OCI-M2 (cell line): ENCODE data around the gene PLA2G4D.
"Not testable (repeated sequence)": the region's sequence is repeated elsewhere in the genome, so short reads cannot be mapped to it uniquely, and the experiment has no call there.

Experiments
- DNase-seq: peaks from one replicate; lab custom pipeline; 2025; ENCODE audit not compliant: unreplicated experiment; lab: John Stamatoyannopoulos, UW

The PLA2G4D gene

DNA sequence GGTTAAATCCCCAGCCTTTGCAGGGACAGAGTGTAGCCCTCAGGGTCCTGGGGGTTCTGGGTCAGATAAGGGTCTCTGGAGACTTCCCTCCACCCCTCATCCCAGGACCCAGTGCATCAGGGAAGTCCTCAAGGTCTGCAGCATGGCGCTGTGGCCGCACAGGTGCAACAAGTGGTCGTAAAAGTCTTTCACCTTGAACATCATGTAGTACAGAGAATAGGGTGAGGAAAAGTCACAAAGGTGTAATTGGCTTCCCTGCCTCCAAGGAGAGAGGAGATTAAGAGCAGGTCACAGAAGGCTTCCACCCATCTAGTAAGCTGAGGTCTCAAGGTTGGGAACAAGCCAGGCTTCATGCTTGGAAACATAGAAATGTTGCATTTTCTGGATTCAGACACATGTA lies 29.2 kb upstream of the PLA2G4D start:
- no peak for DNase-seq

DNA sequence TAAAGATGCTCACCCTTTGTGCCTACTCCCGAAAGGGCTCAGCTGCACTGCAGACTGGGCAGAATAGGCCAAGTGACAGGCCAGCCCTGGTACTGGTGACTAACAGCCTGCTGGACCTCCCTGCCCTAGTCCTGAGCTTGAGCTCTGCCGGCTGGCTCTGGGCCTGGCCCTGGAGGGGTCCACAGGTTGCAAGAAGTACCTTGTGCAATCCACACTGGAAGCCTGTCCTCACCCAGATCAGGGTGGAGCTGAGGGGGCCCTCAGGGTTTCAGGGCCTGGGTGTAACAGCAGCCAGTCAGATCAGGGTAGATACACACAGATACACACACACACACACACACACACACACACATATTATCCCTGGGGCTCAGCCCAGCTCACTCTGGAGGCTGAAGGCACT lies 27.3 kb upstream of the PLA2G4D start:
- DNase-seq: no peak

DNA sequence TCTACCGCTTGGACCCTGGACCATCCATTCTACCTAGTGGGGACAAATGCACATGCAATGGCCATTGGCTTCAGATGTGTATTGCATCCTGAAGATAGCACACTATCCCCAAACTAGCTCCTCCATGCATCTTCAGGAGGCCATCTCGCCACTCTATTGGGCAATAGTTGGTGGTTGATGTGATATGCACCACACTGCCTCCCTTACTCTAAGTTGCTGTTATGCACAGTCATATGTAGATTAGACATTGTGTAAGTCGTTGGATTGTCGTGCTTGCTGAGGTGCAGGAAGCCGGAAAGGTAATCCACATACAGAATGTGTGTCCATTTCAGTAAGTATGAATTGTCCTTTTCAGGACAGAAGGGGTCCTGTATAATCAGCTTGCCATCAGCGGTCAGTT lies 26.7 kb upstream of the PLA2G4D start:
- no peak for DNase-seq

DNA sequence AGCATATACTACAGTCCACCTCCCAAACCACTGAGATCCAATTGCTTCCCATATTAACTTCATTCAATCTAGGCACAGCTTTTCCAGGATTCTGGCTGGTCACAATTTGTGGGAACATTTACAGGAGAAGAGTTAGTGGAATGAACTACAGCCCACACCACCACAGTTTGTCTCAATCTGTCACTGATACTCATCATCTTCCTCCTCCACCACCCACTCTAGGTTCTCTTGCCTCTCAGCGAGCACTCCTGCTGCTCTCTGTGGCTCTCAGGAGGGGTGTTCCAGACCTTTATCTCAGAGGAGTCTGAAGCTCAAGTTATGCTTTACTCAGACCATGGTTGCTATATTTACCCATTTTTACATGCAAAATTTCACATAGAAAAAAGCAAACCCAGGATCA lies 25.9 kb upstream of the PLA2G4D start:
- DNase-seq: no peak

DNA sequence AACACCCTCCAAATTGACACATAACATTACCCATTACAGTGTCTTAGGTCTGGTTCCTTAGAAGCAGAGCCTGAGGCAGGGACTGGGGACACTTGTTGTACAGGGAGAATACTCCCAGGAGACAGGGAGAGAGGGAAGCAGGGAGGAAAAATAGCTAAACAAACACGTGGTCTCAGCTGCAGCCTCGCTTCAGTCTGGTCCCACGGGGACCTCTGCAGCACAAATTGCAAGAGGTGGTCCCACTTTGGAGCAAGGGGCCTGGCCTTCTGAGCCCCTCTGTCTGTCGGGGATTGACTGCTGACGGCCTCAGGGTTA lies 25.0 kb upstream of the PLA2G4D start:
- DNase-seq: no peak

DNA sequence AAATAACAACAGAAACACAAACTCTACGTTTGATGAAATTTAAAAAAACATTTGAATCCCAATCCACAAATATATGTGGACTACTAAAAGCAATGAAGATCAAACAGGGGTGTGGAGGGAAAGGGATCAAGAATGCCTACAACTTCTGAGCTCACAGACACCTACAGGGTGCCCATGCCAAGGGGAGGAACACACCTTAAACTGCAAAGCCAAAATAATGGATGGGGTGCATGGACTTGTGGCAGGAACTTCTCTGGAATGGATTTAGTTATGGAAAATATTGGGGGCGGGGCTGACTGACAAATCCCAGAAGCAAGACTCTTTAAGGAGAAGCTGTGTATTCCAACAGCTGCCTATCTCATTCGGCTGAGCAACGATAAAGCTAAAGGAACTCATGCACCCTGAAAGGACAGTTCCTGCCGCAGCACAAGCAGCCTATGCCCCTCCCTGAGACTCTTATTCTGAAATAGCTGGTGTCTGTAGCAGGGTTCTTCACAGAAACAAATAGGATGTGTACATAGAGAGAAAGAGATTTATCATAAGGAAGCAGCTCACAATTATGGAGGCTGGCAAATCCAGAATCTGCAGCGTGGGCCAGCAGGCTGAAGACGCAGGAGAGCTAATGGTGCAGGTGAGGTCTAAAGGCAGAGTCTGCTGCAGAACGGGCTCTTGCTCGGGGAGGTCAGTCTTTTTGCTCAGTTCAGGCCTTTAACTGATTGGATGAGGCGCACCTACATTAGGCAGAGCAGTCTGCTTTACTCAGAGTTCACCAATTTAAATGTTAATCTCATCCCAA lies 24.5 kb upstream of the PLA2G4D start:
- no peak for DNase-seq

DNA sequence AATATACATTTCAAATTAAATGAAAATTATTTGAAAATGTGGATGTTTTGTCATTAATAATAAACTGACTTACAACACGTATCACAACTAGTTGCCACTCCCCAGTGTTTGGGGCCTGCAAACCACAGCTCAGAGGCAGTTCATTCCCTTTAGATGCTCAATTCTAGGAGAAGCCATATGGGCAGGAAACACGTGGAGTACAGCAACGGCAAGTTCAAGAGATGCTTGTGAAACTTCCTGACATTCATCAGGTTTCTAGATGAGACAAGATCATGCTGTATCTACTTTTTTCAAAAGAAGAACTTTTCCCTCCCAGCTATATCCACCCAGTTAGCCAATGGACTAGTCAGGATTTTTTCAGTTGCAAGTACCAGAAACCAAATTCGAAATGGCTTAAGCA lies 17.6 kb upstream of the PLA2G4D start:
- DNase-seq: no peak

DNA sequence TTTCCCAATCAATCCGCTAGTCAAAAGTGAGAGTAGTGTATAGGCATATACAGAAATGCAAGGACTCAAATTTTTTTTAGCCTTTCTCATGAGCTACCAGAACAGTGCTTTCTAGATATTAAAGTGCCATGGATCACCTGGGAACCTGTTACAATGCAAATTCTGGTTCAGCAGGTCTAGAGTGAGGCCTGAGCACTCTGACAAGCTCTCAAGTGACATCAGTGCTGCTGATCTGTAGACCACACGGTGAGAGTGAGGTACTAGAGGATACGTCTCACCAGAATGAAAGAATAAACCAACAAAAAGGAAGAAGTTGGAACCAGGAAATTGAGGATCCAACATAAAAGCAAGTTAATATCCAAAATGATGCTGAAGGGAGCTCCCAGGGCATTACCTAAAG lies 16.0 kb upstream of the PLA2G4D start:
- DNase-seq: no peak

DNA sequence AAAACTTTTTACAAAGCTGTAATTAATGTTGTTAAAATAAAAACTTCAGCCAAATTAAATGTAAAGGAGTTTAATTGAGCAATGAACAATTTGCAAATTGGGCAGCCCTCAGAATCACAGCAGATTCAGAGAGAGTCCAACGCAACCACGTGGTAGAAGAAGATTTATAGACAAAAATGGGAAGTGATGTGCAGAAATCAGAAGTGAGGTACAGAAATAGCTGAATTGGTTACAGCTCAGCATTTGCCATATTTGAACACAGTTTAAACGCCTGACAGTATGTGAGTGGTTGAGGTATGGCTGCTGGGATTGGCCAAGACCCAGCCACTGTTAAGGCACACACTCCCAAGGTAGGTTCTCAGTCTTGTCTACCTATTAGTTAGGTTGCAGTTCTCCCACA lies 14.4 kb upstream of the PLA2G4D start:
- DNase-seq: no peak

DNA sequence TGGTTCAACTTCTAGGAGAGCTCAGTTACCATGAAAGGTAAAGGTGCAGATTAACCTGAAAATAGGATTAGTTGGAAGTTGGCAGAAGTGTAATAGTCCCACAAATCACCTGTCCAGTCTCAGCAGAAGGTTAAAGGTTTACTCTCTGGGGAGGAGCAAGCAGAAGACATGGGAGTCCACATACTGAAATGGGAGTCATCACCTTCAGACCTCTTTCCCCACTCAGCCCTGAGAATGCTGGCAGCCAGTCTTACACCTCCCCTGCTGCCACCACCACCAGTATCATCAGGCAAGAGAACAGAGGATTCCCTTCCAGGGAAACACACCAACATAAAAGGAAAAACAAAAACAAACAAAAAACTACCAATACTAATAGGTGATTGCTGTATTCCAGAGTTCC lies 13.8 kb upstream of the PLA2G4D start:
- DNase-seq: no peak

DNA sequence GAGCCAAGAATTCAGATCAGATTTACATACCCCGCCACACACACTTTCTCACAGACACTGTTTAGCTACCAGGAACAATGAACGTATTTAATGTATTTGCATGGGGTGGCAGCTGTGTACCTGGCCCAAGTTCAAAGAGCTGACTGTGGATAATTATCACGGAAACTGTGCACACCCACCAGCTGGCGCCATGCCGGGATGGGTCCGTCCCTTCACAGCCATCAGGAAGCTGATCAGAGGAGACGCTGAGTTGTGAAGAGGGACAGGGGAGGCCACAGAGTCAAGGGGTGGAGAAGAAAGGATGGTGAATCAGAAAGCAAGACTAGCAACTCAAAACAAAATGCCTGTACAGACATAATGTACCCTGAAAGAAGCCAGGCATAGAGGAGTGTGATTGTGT lies 13.1 kb upstream of the PLA2G4D start:
- no peak for DNase-seq

DNA sequence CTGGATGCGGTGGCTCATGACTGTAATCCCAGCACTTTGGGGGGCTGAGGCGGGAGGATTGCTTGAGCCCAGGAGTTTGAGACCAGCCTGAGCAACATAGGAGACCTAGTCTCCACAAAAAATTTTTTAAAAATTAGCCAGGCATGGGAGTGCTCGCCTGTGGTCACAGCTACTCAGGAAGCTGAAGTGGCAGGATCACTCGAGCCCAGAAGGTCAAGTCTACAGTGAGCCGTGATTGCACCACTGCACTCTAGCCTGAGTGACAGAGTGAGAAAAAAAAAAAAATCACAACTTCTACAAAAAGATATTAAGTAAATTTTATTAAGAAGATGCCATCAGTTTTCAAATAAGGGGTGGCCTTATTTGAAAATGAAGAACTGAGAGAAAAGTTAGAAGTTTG lies 11.9 kb upstream of the PLA2G4D start:
- no peak for DNase-seq

DNA sequence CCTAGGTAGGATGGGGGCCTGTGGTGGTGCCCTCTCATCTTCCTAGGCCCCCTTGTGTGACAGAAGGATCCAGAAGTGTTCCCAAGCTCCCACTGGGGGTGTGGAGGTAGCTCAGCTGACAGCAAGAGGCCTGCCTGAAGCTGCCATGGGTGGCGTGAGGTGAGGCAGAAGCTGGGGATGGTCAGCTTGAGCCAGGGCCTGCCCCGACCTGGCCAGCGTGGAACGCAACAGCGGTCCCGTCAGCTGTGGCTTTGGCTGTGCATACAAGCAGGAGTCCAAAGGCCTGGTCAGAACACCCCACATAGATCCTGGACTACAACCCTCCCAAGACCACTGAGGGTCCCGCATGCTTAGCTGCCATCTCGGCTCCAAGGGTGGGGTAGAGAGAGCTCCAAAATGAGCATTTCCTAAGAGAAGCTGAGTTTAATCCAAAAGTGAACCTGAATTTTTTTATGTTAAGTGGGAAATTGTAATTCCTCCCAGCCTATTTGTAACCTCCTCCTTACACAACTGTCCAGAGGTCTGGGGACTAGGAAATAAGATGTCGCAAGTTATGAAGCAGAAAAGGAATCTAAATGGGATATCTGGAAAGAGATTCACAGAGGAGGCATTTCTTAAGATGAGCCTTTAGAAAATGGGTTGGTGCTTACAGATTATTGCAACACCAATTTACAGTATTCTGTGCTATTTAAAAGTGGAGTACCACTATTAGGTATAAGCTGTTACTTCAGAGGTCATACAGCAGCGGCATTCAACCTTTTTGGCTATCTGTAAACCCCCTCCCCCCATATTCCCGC lies 9.9 kb upstream of the PLA2G4D start:
- no peak for DNase-seq

DNA sequence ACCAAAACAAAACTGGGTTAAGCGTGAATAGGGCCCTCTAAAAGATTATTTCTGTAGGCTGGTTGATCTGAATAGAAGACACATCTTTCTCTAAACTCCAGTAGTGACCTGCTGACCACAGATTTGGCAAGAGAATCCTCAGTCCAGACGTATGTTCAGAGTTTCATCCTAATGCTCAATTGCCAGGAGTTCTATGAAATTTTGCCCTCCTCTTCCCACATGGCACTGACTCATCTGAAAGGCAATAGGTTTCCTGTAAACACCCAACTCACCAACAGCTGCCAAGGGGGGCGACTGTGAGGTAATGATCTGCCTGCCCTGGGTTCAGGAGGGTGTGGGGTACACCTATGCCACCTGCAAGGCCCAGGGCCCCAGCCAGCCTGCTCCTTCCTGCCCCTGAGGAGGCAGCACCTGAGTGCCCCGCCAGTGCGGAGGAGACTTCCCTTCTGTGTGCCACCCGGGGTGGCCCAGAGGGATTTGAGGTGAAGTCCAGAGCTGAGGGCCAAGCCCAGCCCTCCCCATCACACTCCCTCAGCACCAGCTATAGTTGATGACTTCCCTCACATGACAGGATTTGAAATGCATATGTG lies 8.4 kb upstream of the PLA2G4D start:
- DNase-seq: no peak

DNA sequence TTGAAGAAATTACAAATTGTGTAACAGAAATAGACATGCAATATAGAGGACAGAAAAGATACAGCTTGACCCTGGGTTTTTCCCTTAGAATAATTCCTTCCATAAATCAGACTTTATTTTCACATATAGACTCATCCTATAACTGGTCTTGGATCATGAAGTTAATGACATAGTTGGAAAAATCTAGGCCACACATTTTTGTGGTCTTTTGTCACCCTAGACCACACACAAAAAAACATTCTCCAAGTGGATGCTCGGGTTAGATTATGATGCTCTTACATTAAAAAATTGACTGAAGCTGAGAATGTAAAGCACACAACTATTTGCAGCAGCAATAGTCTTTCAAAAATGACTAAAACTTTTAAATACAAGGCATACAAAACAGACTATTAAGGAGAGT lies 7.5 kb upstream of the PLA2G4D start:
- DNase-seq: no peak

DNA sequence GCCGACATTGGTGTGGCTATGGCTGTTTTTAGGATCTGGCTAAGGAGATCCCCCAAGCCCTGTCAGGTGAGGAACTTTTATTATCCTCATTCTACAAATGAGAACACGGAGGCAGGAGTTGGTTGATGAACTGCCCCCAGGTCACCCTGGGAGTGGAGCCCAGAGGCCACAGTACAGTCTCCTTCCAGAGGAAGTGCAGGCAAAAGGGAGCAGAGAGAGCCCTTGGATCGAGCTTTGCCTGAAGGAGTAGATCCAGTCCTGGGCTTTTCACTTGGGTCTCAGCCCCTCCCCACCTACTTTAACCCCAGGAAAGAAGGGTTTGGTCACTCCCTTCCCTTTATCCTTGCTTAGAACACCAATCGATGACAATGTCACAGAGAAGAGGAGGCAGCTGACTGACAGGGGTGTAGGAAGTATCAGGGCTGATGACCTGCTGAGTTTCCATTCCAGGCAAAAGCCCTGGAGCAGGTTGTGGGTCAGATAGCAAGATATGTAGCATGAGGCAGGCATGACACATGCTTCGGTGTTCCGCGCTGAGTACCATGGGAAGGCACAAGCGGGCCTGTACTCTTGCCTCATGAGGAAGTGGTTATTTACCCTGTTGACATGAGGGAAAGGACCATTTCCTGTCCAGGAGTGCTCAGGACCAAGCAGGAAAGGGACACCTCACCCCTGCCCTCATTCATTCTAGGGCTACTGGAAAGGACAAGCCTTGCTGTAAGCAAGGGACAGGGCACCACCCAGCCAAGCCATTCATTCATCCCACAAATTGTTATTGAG lies 5.8 kb upstream of the PLA2G4D start:
- no peak for DNase-seq

DNA sequence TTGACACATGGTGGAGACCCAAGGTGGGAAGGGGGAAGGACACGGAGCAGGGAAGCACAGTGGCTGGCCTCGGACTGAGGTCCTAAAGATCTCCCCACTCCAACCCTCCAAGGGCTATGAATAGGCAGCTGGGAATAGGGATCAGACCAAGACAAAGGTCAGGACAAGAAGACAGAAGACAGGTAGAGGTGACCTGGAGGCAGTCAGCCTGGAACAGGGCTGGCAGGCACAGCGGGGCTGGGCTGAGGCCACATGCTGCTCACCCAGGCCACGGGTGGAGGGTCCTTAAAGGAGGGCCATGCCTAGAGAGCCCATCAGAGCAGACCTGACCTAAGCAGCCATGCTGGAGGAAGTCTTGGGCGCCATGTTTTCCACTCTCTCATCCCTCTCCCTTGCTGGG lies 2.7 kb upstream of the PLA2G4D start:
- no peak for DNase-seq

DNA sequence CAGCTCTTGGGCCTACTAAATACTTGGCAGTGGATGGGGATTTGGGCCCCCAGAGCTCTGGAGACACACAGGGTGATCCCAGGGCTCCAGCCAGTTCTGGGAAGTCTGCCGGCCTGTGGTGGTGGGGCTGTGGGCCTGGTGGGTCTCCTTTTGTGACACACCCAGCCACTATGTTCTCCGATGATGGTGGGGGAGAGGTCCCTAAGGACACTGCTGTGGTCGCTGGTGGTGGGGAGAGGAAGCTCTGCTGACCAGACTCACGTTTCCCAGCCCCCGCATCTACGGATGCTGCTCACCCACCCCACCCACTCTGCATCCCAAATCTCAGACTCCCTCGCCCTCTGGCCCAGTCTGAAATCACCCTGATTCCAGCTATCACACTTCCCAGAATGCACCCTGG lies 396 bp downstream of the PLA2G4D start:
- no peak for DNase-seq

DNA sequence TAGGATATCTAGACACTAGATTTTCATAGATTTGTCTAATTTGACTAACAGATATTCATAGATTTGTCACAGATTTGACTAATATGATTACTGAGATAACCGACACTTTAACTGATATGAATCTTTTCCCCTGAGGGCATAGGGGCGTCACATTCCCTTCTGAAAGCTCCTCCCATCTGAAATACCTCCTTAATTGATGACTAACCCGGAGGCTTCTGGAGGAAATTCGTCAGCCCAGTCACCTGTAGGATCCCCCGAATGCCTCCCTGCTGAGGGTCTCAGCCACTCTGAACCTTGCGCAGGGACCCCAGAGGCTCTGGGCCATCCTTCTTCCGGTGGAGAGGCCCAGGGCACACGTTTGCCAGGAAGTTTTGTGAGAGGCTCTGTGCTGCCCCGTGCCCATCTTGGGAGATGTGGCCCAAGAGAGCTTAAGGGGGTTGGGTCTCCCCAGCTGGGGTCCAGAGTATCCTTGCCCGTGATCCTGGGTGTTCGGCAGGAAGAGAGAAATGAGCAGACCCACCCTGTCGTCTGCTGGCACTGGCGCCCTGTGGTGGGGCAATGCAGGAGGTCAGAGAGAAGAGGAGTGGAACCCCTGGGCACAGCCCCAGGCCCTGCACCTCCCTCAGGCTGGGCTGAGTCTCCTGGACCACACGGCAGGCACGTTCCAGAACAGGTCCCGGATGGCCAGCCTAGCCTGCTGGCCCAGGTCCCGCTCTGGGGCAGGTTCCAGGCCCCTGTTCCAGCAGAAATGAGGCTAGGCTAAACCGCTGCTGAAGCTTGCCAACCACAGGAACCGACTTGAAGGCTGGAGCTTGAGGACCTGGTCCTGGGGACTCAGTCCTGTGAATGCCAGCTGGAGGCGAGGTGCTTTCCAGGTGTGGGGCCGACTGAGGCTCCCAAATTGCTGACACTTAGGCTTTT lies 1.7 kb downstream of the PLA2G4D start:
- DNase-seq: no peak

DNA sequence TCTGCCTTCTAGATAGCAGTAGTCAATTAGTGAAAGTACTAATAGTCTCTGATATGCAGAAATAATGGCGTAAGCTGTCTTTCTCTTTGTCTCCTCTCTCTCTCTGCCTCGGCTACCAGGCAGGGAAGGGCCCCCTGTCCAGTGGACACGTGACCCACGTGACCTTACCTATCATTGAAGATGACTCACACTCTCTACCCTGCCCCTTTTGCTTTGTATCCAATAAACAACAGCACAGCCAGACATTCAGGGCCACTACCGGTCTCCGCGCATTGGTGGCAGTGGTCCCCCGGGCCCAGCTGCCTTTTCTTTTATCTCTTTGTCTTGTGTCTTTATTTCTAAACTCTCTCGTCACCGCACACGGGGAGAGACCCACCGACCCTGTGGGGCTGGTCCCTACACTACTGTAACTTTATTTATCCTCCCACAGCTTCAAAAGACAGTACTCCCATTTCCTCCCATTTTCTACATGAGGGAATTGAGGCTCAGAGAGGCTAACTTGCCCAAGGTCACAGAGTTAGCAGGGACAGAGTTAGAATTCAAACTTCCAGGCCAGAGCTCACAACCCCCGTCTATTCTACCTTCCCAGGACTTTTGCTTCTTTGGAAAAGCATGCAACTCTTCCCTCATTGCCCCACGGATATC lies 2.5 kb downstream of the PLA2G4D start:
- not testable (repeated sequence) for DNase-seq
